Testis (tissue), 3 donors: Measurements from ENCODE around the gene VWA3B. TPM values are rescaled to one million over a fixed set of nuclear protein-coding genes. Genes with fewer than 3 reads are reported as not detected.

Experiments
- DNase-seq: peaks from one replicate; pipeline ENCODE4 v3.0.0-alpha.2; 2019
- H3K27ac ChIP-seq, 2 donors: fragments of 200-600 bp; sonication (generic); one replicate each; pipeline ENCODE4 v1.5.1; 2019
- H3K27me3 ChIP-seq: fragments of 200-600 bp; sonication (generic); one replicate; pipeline ENCODE4 v1.5.1; 2019
- H3K36me3 ChIP-seq: fragments of 200-600 bp; sonication (generic); one replicate; pipeline ENCODE4 v1.5.1; 2017; ENCODE audit warnings: low read depth; ENCODE audit errors: missing control alignments
- H3K4me1 ChIP-seq: fragments of 200-600 bp; sonication (generic); one replicate; pipeline ENCODE4 v1.5.1; 2019
- H3K4me3 ChIP-seq, 2 donors: fragments of 200-600 bp; sonication (generic); one replicate each; pipeline ENCODE4 v1.5.1; 2017 to 2019
- H3K9me3 ChIP-seq: fragments of 200-600 bp; sonication (generic); one replicate; pipeline ENCODE4 v1.5.1; 2017
- POLR2A ChIP-seq: fragments of 450-650 bp; IDR thresholded peaks from one replicate; pipeline ENCODE4 v1.6.1; 2017; ENCODE audit warnings: antibody characterized with exemption, mild to moderate bottlenecking, moderate library complexity
- WGBS, 2 donors: methylation state at CpG; one replicate each; pipeline ENCODE4 v1.1.5; 2018; 5-methylcytosine and 5-hydroxymethylcytosine counted together
- intact Hi-C: fragments of 100-400 bp; cut with DNase I; formaldehyde crosslinking; loops from one replicate; pipeline ENCODE4 v1.15.1; 2023; ENCODE audit warnings: low total_unique reads
- polyA plus RNA-seq: library from polyadenylated mRNA; stranded (reverse); fragments of 350-450 nt; fragmentation: Illumina TruSeq; extraction: RNeasy Lipid Tissue Mini Kit (QIAGEN cat#74804); gene quantifications from one replicate; pipeline ENCODE4 v1.2.3, GENCODE V29; 2014; ENCODE audit warnings: low read depth, low replicate concordance; ENCODE audit not compliant: insufficient read depth
- total RNA-seq, 2 donors: library from RNA; depleted of rRNA; stranded (reverse); fragments of >200 nt; gene quantifications; one replicate each; pipeline ENCODE4 v1.2.3, GENCODE V29; 2016
- TF ChIP-seq, protein P1 (sequence below), 3 experiments: fragments of 450-650 bp in 2 of 3; fragments of 200-600 bp in 1 of 3; sonication (generic) in 1 of 3; IDR thresholded peaks; one replicate each; pipeline ENCODE4 v1.5.1; 2016 to 2019; ENCODE audit warnings: antibody characterized with exemption in 3 of 3, mild to moderate bottlenecking in 2 of 3, moderate library complexity in 1 of 3

VWA3B gene
- total and polyA plus RNA-seq, 3 donors from 2014 or later = 27.0 to 118 (median 81.6) TPM

DNA sequence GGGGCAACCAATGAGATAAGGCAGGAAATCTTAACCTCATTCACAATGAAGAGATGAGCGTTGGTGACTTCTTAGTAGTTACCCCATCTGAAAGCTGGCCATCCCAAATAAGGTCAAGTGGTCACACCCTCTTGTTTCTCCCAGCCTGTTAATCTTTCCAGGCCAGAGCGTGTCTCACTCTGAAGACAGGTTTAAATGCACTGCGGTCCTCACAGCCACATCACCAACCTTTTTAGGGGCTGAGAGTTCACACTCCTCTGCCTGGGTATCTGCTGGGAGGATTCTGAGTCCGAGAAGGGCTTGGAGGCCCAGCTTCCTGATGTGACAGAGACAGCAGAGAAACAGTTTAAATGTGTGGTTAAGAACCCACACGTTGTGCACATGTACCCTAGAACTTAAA lies 246.0 kb downstream of the VWA3B start:
- WGBS, 2 donors = 83 to 87% methylated on average over 5 of the region's 5 CpGs
- no peak for TF ChIP-seq POLR2A
- TF ChIP-seq, protein P1, sequence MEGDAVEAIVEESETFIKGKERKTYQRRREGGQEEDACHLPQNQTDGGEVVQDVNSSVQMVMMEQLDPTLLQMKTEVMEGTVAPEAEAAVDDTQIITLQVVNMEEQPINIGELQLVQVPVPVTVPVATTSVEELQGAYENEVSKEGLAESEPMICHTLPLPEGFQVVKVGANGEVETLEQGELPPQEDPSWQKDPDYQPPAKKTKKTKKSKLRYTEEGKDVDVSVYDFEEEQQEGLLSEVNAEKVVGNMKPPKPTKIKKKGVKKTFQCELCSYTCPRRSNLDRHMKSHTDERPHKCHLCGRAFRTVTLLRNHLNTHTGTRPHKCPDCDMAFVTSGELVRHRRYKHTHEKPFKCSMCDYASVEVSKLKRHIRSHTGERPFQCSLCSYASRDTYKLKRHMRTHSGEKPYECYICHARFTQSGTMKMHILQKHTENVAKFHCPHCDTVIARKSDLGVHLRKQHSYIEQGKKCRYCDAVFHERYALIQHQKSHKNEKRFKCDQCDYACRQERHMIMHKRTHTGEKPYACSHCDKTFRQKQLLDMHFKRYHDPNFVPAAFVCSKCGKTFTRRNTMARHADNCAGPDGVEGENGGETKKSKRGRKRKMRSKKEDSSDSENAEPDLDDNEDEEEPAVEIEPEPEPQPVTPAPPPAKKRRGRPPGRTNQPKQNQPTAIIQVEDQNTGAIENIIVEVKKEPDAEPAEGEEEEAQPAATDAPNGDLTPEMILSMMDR (IDR thresholded peaks at IDR 0.05) = no peak
- no peaks in the 10 kb centered on the region for H3K9me3 ChIP-seq
- H3K4me3 ChIP-seq = no peak overlapping the region
- H3K27ac ChIP-seq = no peak overlapping the region
- DNase-seq = no peak
- intact Hi-C loops = no loop called here
- no peaks in the 10 kb centered on the region for H3K36me3 ChIP-seq
- H3K4me1 ChIP-seq = no peaks in the 10 kb centered on the region
- H3K27me3 ChIP-seq = no peaks in the 10 kb centered on the region

DNA sequence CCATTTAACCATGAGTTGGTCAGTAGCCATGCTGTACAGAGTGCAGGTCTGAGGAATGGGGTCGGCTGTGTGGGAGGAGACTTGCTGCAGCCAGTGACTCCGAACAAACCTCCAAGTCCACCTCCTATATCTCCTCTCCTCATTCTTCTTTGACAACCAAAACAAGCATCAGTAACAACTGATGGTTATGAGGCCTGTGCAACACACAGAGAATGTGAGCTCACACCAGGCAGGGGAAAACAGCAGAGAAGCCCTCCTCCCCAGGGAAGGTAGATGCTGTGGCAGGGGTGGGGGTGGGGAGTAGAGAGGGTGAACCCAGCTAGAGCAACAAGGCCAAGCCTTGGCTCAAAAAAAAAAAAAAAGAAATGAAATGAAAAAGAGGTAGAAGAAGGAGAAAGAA lies 247.0 kb downstream of the VWA3B start:
- 37 to 40% methylated on average over 1 to 2 of the region's 2 CpGs for WGBS, 2 donors
- Histone ChIP-seq H3K9me3 (no peaks in the 10 kb centered on the region), H3K4me3 (no peak overlapping the region), H3K27ac (no peak overlapping the region), H3K4me1 (no peaks in the 10 kb centered on the region), H3K36me3 (no peaks in the 10 kb centered on the region), H3K27me3 (no peaks in the 10 kb centered on the region)
- no peak for DNase-seq
- intact Hi-C loops = no loop called here
- TF ChIP-seq, protein P1 (IDR thresholded peaks at IDR 0.05) = no peak
- no peak for TF ChIP-seq POLR2A

DNA sequence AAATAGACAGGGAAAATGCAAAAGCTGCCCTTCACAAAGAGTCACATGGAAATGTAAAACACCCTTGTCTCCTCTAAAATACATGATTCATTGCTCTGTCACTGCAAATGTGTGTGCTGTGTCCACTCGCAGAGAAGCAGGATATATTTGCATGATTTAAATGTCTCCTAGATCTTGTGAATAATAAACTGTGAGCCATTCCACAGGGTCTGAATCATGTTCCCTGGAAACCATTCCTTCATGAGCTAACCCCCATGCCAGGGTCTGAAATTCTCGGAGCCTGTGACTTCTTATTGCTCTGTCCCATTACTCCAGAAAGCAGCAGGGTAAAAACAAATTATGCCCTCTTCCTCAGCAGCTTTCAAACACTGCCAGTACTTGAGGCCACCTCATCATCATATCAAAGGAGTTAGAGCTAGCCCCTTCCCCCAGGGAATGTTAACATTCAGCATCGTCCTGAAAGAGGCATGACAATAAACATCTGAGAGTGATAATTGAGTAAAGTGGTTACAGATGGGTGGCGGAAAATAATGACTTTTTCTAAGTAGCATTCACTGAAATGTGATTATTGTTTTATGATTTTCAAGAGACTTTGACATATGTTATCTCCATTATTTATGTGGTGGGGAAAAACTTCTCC lies 247.6 kb downstream of the VWA3B start:
- no peak for TF ChIP-seq POLR2A
- TF ChIP-seq, protein P1 (IDR thresholded peaks at IDR 0.05) = no peak
- intact Hi-C loops = no loop called here
- no peaks in the 10 kb centered on the region for H3K9me3 ChIP-seq
- H3K27ac ChIP-seq = no peak overlapping the region
- WGBS, 2 donors = 27 to 42% methylated on average over 4 of the region's 4 CpGs
- H3K4me3 ChIP-seq = no peak overlapping the region
- no peak for DNase-seq
- H3K4me1 ChIP-seq = no peaks in the 10 kb centered on the region
- no peaks in the 10 kb centered on the region for H3K27me3 ChIP-seq
- no peaks in the 10 kb centered on the region for H3K36me3 ChIP-seq

DNA sequence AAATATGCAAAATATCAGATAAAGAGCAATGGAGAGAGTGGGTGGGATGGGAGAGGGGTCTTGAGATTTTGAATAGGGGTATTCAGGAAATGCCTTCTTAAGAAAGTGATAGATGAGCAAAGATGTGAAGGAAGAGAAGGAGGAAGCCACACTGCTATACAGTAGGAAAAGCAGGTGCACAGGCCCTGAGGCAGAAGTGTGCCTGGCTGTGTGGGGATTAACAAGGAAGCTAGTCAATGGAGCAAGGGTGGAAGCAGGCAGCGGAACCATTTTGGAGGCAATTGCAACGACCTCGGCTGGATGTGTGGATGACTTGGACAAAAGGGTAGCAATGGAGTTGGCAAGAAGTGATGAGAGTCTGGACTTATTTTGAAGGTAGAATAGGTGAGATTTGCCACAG lies 248.3 kb downstream of the VWA3B start:
- no peak for DNase-seq

More for the DNA sequence above, 248.3 kb downstream of the VWA3B start:
- Histone ChIP-seq H3K4me3 (no peak overlapping the region), H3K27me3 (no peaks in the 10 kb centered on the region), H3K36me3 (no peaks in the 10 kb centered on the region), H3K27ac (no peak overlapping the region), H3K4me1 (no peaks in the 10 kb centered on the region), H3K9me3 (no peaks in the 10 kb centered on the region)
- intact Hi-C loops = no loop called here
- TF ChIP-seq, protein P1 (IDR thresholded peaks at IDR 0.05) = no peak
- no peak for TF ChIP-seq POLR2A
- WGBS, 2 donors = 86 to 87% methylated on average over 3 of the region's 3 CpGs
